Fibroblast of the conjunctiva (primary cell): ENCODE data around the gene KCNC3.
A peak's percentile ranks its signal among the peaks of the same experiment; 100 is the strongest.

ENCODE experiments used
- DNase-seq: peaks from one replicate; pipeline ENCODE4 v3.0.0-alpha.2; 2010; ENCODE audit warnings: low read depth

KCNC3 gene

DNA sequence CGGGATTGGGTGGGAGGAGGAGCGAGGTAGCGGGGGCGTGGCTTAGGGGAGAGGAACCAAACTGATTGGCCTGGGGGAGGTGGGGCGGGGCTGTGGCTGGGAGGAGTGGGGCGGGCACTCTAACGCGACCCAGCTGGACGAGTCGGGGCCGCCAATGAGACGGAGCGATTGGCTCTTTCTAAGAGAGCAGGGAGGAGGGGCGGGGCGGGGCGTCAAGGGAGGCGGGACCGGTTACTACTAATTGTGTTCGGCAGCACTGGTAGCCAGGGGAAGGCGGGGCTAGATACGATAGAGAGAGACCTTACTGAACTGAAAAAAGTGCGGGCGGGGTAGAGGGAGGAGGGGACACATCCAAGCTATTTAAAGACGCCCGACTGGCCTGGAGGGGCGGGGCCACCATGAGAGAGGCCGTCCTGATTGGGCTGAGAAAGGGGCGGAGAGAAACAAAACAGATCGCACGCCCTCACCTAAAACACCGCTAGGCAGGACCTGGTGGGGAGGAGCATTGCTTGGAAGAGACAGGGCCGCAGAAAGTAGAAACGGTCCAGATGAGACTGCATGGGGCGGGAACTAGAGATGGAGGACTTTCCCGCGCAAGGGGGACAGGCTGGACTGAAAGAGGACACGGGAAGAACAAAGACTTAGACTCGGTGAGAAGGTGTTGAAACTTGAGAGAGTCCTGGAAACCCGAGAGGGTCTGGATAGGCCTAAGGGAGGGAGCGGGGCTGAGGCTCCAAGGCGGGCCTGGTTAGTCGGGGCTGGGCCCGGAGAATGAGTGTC, at the start of gene KCNC3:
KCNC3 (minus strand) TSS at position 232 of the 780 bp plus-strand sequence. CDS start 295 bp downstream, outside the sequence.
- peak; percentile 89 for DNase-seq

DNA sequence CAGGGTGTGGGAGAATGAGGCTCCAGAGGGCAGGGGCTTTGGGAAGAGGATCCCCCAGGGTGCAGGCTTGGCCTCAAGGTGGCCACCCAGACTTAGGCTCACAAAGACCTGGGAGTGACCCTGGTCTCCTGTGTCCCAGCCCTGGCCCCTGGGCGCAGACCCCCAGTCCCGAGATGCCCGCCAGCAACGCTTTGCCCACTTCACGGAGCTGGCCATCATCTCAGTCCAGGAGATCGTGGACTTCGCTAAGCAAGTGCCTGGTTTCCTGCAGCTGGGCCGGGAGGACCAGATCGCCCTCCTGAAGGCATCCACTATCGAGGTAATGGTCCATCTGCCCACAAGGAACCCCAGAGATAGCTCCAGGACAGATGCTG, 49.7 kb upstream of the KCNC3 start:
- DNase-seq: no peak

- DNase-seq: no peak
Measured at GRCh38 chr19:50378169-50378862, 49.1 kb upstream of the KCNC3 start.

DNA sequence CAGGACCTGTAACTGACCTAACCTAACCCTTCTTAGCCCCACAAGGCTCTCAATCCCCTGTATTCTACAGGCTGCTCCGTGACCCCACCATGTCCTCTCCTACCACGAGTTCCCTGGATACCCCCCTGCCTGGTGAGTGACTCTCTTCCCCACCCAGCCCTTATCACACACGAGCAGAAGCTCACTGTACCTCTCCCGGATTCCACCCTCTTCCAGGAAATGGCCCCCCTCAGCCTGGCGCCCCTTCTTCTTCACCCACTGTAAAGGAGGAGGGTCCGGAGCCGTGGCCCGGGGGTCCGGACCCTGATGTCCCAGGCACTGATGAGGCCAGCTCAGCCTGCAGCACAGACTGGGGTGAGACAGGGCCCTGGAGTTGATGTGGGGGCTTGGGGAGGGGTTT, 48.3 kb upstream of the KCNC3 start:
- DNase-seq: no peak

DNA sequence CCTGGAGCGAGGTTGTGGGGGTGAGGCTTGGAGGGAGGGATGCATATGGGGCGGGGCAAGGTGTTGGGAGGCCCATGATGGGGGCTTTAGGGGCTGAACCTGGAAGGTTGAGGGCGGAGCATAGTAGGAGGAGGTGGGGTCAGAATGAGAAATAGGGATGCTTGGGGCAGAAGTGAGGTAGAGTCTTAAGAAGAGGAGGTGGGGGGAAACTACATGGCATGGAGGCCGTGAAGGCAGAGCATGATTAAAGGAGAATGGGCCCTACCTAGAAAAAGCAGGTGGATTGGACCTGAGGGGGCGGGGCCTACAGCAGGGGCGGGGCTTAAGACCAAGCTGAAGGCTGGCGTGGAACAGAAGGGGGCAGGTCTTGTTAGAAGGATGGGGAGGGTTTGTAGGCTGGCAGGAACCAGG, 47.9 kb upstream of the KCNC3 start:
- DNase-seq: no peak

DNA sequence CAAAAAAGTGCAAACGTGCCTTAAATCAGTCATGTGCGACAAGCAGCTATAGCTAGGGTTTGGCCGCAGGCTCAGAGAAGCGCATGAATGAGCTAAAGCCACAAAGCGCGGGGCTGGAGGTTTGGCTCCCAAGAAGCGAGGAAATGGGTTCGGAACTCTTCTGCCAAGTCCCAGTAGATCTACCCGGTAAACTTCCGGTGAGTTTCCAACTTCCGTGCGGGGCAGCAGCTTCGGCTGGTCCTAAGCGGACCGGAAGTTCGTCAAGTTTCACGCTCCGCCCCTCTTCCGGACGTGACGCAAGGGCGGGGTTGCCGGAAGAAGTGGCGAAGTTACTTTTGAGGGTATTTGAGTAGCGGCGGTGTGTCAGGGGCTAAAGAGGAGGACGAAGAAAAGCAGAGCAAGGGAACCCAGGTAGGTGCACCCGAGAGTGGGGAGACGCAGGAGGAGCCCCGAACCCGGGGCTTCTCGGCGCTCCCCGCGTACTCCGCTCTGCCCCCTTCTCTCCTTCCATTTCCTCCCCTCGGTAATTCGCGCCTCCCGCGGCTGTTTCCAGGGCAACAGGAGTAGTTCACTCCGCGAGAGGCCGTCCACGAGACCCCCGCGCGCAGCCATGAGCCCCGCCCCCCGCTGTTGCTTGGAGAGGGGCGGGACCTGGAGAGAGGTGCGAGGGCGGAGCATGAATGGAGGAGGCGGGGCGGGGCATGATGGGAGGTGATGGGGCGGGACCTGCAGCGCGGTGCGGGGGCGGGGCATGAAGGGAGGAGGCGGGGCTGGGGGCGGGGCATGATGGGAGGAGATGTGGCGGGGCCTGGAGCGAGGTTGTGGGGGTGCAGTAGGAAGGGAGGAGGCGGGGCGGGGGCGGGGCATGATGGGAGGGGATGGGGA, 47.2 kb upstream of the KCNC3 start, which contains the start of gene NR1H2:
NR1H2 (plus strand) TSS at position 292 of the 885 bp plus-strand sequence. CDS start 1,149 bp downstream, outside the sequence.
- peak; percentile 97 for DNase-seq

- no peak for DNase-seq
Measured at GRCh38 chr19:50371914-50372475, 42.8 kb upstream of the KCNC3 start.

- DNase-seq: peak; percentile 77
Measured at GRCh38 chr19:50368649-50369570, 39.7 kb upstream of the KCNC3 start.

- DNase-seq: no peak
Measured at GRCh38 chr19:50365434-50366306, 36.5 kb upstream of the KCNC3 start, which contains the start of gene NAPSA. NAPSA (minus strand) TSS chr19:50365639; CDS start chr19:50365621, 18 bp downstream.

DNA sequence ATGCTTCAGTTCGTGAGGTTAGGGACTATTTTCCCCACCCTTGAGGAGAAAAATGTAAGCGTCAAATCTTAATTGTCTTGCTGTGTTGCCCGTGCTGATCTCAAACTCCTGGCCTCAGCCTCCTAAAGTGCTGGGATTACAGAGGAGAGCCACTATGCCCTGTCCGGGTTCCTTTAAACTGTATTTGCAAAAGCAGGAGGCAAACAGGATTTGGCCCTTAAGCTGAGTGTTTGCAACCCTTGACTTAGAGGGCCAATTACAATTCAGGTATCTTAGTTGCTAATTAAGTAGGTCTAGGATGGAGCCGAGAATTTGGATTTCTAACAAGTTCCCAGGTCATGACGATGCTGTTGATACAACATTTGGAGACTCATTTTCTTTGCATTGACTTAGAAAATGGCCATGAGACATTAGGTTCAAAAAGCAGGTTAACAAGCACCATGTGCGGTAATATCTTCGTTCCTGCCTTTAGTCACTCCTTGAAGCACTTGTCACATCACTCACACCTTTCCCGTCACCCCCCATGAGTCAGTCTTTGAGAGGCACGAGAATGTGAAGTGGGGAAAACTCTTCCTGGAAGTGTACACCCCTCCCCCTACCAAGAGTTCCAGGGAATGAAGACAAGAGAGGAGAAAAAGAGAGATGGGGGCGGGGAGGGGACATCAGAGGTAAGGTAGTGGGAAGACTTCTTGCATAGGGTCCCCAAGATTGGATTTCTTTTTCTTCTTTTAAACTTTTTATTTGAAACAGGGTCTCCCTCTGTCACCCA, 33.7 kb upstream of the KCNC3 start:
- no peak for DNase-seq

GRCh38 chr19:50362030-50362412, 32.8 kb upstream of the KCNC3 start:
- DNase-seq: no peak

- no peak for DNase-seq
Measured at GRCh38 chr19:50361290-50362029, 32.3 kb upstream of the KCNC3 start.

GRCh38 chr19:50359328-50359818, 30.2 kb upstream of the KCNC3 start:
- no peak for DNase-seq

DNA sequence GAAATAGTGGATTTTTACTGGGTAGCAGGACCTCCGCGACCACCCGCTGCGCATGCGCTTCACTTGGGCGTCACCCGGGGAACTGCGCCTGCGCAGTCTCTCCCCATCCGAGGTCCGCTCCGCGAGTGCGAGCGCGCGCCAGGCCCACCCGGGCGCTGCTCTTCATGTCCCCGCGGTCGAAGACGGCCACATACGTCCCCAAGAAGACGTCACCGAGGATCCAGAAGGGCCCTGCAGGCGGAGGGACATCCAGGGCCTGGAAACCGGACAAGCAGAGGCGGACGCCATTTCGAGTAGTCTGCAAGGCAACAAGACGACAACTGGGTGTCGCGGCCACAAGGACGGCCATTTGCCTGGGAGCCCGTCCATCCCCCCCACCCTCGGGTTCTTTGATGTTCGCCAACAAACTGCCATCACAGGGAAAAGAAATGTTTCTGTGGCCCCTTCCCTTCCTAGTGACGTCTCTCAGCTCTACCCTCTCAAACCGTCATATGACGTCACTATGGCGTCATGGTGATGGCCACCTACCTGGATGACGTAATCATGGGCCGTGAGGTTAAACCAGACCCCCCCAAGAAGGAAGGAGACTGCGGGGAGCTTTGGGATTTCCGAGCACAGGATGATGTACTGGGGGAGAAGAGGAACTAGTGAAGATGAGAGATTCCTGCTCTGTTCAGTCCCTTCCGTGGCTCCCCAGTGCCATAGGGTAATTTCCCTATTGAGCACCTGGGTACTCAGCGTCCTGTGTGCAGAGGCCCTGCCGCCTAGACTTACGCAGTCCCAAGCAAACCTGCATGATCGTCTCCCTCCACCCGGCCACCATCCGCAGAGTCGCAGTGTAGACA, 29.5 kb upstream of the KCNC3 start:
- no peak for DNase-seq

GRCh38 chr19:50357178-50358100, 28.3 kb upstream of the KCNC3 start:
- DNase-seq: no peak

GRCh38 chr19:50356691-50357177, 27.6 kb upstream of the KCNC3 start:
- DNase-seq: no peak
